ENCODE measurements around the gene PTPRM.

Gene PTPRM

DNA sequence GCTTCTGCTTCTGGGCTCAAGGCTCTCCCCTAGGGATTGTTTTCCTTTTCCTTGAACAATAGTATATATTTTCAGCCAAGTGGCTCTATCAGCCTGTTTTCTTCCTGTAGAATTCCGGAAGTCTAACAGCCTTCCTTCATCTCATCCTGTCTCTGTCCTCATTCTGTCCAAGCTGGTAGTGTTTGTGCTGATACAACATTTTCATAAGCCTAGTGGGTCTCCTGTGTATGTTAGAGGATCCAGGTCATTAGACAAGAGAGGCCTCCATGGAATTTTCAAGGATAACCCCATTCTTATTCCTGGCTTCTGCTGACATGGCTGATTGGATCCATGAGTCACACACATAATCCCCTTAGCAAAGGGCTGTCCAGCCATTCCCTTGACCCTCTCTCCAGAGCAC, 467.6 kb downstream of the PTPRM start:
- DNase-seq (ENCODE audit: insufficient read length, low spot score) (no peak), FAIRE-seq (no peak)
- TF ChIP-seq TAF1 (IDR thresholded peaks at IDR 0.05; ENCODE audit: low read depth, low read length) (no peak), POLR2AphosphoS5 (IDR thresholded peaks at IDR 0.05; ENCODE audit: low read depth, low read length) (no peak), POU2F2 (IDR thresholded peaks at IDR 0.05; ENCODE audit: low read depth, low read length) (no peak), PAX5 (IDR thresholded peaks at IDR 0.05; ENCODE audit: insufficient read depth, low read length, severe bottlenecking) (no peak), SPI1 (IDR thresholded peaks at IDR 0.05; ENCODE audit: low read depth, low read length) (no peak), POLR2A (IDR thresholded peaks at IDR 0.05; ENCODE audit: low read depth, low read length) (no peak)

DNA sequence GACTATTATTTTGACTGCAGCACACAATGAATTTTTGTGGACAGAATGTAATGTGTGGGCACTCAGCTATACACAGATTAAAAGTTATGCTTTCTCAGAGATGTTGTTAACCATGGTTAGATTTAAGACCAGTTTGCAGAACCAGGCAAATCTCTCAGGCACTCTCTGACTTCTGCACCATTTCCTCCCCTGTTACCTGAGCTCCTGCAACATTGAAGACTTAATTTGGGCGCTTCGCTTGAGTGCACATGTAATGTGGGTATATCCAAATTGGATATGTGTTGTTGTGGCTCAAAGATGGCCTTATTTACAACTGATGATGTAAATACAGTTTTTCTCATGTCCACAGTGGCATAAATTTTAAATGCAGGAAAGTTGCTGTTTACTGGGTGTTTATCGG, 469.4 kb downstream of the PTPRM start:
- TF ChIP-seq POLR2AphosphoS5 (IDR thresholded peaks at IDR 0.05; ENCODE audit: low read depth, low read length), result no peak
- no peak for TF ChIP-seq POU2F2 (IDR thresholded peaks at IDR 0.05; ENCODE audit: low read depth, low read length)
- TF ChIP-seq PAX5 (IDR thresholded peaks at IDR 0.05; ENCODE audit: insufficient read depth, low read length, severe bottlenecking), result no peak
- no peak for TF ChIP-seq POLR2A (IDR thresholded peaks at IDR 0.05; ENCODE audit: low read depth, low read length)
- no peak for TF ChIP-seq SPI1 (IDR thresholded peaks at IDR 0.05; ENCODE audit: low read depth, low read length)
- no peak for TF ChIP-seq TAF1 (IDR thresholded peaks at IDR 0.05; ENCODE audit: low read depth, low read length)
- FAIRE-seq (no peak), DNase-seq (ENCODE audit: insufficient read length, low spot score) (no peak)

DNA sequence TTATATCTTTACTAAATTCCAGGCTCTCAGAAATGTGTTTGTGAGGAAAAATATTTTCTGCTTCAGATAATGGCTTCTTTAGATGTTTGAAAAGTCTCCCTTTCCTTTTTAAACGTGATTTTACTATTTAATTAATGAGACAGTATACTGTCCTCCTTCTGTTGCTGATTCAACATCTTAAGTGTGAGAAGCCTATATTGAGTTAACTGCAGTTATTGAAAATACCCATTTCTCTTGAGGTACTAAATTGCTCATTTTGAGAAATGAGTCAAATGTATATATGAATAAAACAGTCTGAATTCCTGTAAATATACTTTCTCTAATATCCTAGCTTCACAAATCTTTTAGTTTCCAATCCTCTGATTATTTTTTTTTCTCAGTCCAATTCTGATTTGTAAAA, 470.2 kb downstream of the PTPRM start:
- TF ChIP-seq SPI1 (IDR thresholded peaks at IDR 0.05; ENCODE audit: low read depth, low read length), result no peak
- no peak for TF ChIP-seq TAF1 (IDR thresholded peaks at IDR 0.05; ENCODE audit: low read depth, low read length)
- TF ChIP-seq POLR2AphosphoS5 (IDR thresholded peaks at IDR 0.05; ENCODE audit: low read depth, low read length), result no peak
- FAIRE-seq (no peak), DNase-seq (ENCODE audit: insufficient read length, low spot score) (no peak)

DNA sequence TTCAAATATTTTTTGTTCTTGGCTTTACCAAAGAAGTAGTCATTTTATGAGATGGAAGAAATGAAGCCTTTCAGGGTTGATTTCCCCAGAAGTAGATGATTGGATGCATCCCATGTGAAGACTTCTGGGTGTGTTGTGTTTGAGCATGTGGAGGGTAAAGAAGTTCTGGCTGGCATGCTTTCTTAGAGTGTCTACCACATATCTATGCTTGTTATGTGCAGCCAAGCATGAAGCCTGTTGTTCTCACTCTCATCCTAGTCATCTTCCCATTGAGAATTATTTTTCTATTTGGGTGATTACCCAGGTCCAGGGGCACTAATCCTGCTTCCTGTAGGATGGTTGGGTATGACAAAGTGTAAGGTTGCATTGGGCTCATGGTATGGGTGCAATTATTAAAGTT, 472.9 kb downstream of the PTPRM start:
- DNase-seq (ENCODE audit: insufficient read length, low spot score) (no peak), FAIRE-seq (no peak)
- TF ChIP-seq SPI1 (IDR thresholded peaks at IDR 0.05; ENCODE audit: low read depth, low read length) (no peak), TAF1 (IDR thresholded peaks at IDR 0.05; ENCODE audit: low read depth, low read length) (no peak), POLR2A (IDR thresholded peaks at IDR 0.05; ENCODE audit: low read depth, low read length) (no peak), PAX5 (IDR thresholded peaks at IDR 0.05; ENCODE audit: insufficient read depth, low read length, severe bottlenecking) (no peak), POLR2AphosphoS5 (IDR thresholded peaks at IDR 0.05; ENCODE audit: low read depth, low read length) (no peak), POU2F2 (IDR thresholded peaks at IDR 0.05; ENCODE audit: low read depth, low read length) (no peak)

DNA sequence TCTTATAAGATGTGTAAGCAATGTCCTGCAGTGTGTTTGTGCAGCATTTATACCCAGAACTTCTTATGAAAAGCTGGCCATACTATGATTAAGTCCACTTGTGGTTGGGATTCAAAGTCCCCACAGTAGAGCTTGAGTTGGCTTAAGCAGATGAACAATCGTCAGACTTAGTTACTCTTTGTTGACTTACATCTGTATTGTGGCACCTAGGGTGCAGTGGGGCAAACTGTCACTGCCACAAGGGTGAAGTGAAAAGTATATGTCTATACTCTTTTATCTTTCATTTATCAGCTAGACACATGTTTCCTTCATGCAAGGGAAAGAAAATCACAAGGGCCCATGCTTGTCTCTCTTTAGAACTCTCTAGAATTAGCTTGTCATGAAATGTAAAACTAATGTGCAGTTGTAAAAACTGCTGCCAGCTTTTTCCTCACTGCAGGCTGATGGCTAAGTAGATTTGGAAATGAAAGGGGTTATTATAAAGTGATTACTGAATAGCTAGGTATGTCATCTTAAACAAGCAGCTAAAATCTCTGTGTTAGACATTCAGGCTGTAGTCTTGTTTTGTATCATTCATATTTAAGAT, 474.5 kb downstream of the PTPRM start:
- DNase-seq (ENCODE audit: insufficient read length, low spot score), result no peak
- FAIRE-seq, result no peak
- TF ChIP-seq POU2F2 (IDR thresholded peaks at IDR 0.05; ENCODE audit: low read depth, low read length) (no peak), TAF1 (IDR thresholded peaks at IDR 0.05; ENCODE audit: low read depth, low read length) (no peak), SPI1 (IDR thresholded peaks at IDR 0.05; ENCODE audit: low read depth, low read length) (no peak), POLR2A (IDR thresholded peaks at IDR 0.05; ENCODE audit: low read depth, low read length) (no peak), PAX5 (IDR thresholded peaks at IDR 0.05; ENCODE audit: insufficient read depth, low read length, severe bottlenecking) (no peak), POLR2AphosphoS5 (IDR thresholded peaks at IDR 0.05; ENCODE audit: low read depth, low read length) (no peak)

DNA sequence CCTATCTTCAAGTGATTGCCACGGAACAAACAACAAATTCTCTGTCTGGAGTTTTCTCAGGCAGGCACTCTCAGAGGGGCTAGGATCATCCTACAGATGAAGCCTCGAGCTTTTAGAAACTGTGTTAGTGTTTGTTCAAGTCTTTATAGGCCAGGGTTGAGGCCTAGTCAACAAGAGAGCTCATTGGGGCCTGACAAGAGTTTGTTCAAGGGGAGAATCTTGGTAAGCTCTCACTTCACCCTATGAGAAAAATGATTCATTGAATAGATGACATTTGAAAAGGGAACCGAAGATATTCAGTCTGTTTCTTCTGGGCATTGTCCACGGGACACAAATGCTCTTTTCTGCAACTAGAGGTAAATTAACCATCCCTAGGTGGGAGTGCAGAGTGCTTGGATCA, 476.9 kb downstream of the PTPRM start:
- DNase-seq (ENCODE audit: insufficient read length, low spot score) (no peak), FAIRE-seq (no peak)
- TF ChIP-seq PAX5 (IDR thresholded peaks at IDR 0.05; ENCODE audit: insufficient read depth, low read length, severe bottlenecking) (no peak), POLR2AphosphoS5 (IDR thresholded peaks at IDR 0.05; ENCODE audit: low read depth, low read length) (no peak), SPI1 (IDR thresholded peaks at IDR 0.05; ENCODE audit: low read depth, low read length) (no peak), POLR2A (IDR thresholded peaks at IDR 0.05; ENCODE audit: low read depth, low read length) (no peak), POU2F2 (IDR thresholded peaks at IDR 0.05; ENCODE audit: low read depth, low read length) (no peak), TAF1 (IDR thresholded peaks at IDR 0.05; ENCODE audit: low read depth, low read length) (no peak)

DNA sequence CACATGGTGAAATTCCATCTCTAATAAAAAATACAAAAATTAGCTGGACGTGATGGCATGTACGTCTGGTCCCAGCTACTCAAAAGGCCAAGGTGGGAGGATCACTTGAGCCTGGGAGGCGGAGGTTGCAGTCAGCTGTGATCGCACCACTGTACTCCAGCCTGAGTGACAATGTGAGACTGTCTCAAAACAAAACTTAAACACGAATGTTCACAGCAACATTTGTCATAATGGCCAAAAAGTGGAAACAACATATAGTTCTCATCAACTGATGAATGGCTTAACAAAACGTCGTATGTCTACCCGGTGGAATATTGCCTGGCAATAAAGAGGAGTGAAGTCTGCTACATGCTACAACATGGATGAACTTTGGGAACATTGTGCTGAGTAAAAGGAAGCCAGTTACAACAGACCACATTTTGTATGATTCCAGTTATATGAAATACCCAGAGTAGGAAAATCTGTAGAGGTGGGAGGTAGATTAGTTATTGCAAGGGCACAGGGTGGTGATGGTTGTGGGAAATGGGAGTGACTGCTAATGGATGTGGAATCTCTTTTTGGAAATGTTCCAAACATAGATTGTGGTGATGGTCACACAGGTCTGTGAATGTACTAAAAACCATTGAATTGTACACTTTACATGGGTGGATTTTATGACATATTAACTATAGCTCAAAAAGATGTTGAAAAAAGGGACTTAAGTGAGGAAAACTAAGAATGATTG, 478.2 kb downstream of the PTPRM start:
- FAIRE-seq (no peak), DNase-seq (ENCODE audit: insufficient read length, low spot score) (no peak)
- TF ChIP-seq TAF1 (IDR thresholded peaks at IDR 0.05; ENCODE audit: low read depth, low read length), result no peak
- no peak for TF ChIP-seq POU2F2 (IDR thresholded peaks at IDR 0.05; ENCODE audit: low read depth, low read length)
- TF ChIP-seq POLR2A (IDR thresholded peaks at IDR 0.05; ENCODE audit: low read depth, low read length), result no peak
- no peak for TF ChIP-seq POLR2AphosphoS5 (IDR thresholded peaks at IDR 0.05; ENCODE audit: low read depth, low read length)
- no peak for TF ChIP-seq PAX5 (IDR thresholded peaks at IDR 0.05; ENCODE audit: insufficient read depth, low read length, severe bottlenecking)
- no peak for TF ChIP-seq SPI1 (IDR thresholded peaks at IDR 0.05; ENCODE audit: low read depth, low read length)

DNA sequence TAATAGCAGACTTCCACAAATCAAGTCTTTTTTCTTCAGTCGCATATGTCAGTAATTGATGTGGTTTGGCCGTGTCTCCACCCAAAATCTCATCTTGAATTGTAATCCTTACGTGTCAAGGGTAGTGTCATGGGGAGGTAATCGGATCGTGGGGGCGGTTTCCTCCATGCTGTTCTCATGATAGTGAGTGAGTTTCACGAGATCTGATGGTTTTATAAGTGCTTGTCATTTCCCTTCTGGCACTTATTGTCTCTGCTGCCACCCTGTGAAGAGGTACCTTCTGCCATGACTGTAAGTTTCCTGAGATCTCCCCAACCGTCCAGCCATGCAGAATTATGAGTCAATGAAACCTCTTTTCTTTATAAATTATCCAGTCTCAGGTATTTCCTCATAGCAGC, 478.8 kb downstream of the PTPRM start:
- DNase-seq (ENCODE audit: insufficient read length, low spot score), result no peak
- no peak for TF ChIP-seq POLR2AphosphoS5 (IDR thresholded peaks at IDR 0.05; ENCODE audit: low read depth, low read length)
- TF ChIP-seq SPI1 (IDR thresholded peaks at IDR 0.05; ENCODE audit: low read depth, low read length), result no peak
- no peak for TF ChIP-seq TAF1 (IDR thresholded peaks at IDR 0.05; ENCODE audit: low read depth, low read length)
- no peak for TF ChIP-seq PAX5 (IDR thresholded peaks at IDR 0.05; ENCODE audit: insufficient read depth, low read length, severe bottlenecking)
- TF ChIP-seq POU2F2 (IDR thresholded peaks at IDR 0.05; ENCODE audit: low read depth, low read length), result no peak
- TF ChIP-seq POLR2A (IDR thresholded peaks at IDR 0.05; ENCODE audit: low read depth, low read length), result no peak
- FAIRE-seq, result no peak

DNA sequence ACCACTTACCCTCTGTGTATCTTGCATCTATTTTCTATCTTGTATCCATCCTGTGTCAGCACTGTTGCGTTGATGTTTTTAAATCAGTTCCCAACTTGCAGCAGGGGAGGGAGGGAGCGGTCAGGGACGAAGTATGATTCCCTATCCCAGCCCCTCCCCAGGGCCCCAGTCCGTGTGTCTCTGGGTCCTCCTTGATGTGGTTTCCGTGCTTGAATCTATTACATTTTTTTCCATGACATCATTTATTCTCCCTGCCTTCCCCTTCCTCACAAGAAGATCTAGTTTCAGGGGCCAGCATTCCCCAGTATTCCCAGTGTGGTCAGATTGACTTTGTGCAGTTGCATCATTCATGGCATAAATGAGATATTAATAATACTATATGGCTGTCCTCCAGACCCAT, 479.3 kb downstream of the PTPRM start:
- TF ChIP-seq TAF1 (IDR thresholded peaks at IDR 0.05; ENCODE audit: low read depth, low read length) (no peak), POLR2AphosphoS5 (IDR thresholded peaks at IDR 0.05; ENCODE audit: low read depth, low read length) (no peak), PAX5 (IDR thresholded peaks at IDR 0.05; ENCODE audit: insufficient read depth, low read length, severe bottlenecking) (no peak), POU2F2 (IDR thresholded peaks at IDR 0.05; ENCODE audit: low read depth, low read length) (no peak), SPI1 (IDR thresholded peaks at IDR 0.05; ENCODE audit: low read depth, low read length) (no peak), POLR2A (IDR thresholded peaks at IDR 0.05; ENCODE audit: low read depth, low read length) (no peak)
- FAIRE-seq (no peak), DNase-seq (ENCODE audit: insufficient read length, low spot score) (no peak)

Data from GM12891 (cell line).